Neural progenitor cell (in vitro differentiated cells): ENCODE results near the gene AURKAIP1. TPM values are rescaled to one million over a fixed set of nuclear protein-coding genes. Genes with fewer than 3 reads are reported as not detected.

Source experiments
- DNase-seq: peaks from one replicate; pipeline ENCODE4 v3.0.0-alpha.2; 2016; ENCODE audit warnings: low spot score
- H2AFZ ChIP-seq: fragments of 200-600 bp; sonication (generic); replicated peaks from 2 replicates; pipeline ENCODE4 v1.6.1; 2016; ENCODE audit warnings: antibody characterized with exemption
- H3F3A ChIP-seq: fragments of 200-600 bp; sonication (generic); 2 replicates; pipeline ENCODE4 v1.6.1; 2016; ENCODE audit warnings: antibody characterized with exemption, low read depth
- H3K27ac ChIP-seq: fragments of 200-600 bp; sonication (generic); 2 replicates; pipeline ENCODE4 v1.5.1; 2016; ENCODE audit warnings: mild to moderate bottlenecking
- H3K27me3 ChIP-seq: fragments of 200-600 bp; sonication (generic); 2 replicates; pipeline ENCODE4 v1.6.1; 2016; ENCODE audit warnings: mild to moderate bottlenecking, moderate library complexity
- H3K36me3 ChIP-seq: fragments of 200-600 bp; sonication (generic); 2 replicates; pipeline ENCODE4 v1.5.1; 2016
- H3K4me1 ChIP-seq: fragments of 200-600 bp; sonication (generic); 2 replicates; pipeline ENCODE4 v1.6.1; 2016; ENCODE audit warnings: mixed run types
- H3K4me2 ChIP-seq: fragments of 200-600 bp; sonication (generic); 2 replicates; pipeline ENCODE4 v1.6.1; 2016
- H3K4me3 ChIP-seq: fragments of 200-600 bp; sonication (generic); 2 replicates; pipeline ENCODE4 v1.5.1; 2016
- H3K79me2 ChIP-seq: fragments of 200-600 bp; sonication (generic); 2 replicates; pipeline ENCODE4 v1.6.1; 2016; ENCODE audit warnings: low read depth
- H3K9ac ChIP-seq: fragments of 200-600 bp; sonication (generic); 2 replicates; pipeline ENCODE4 v1.6.1; 2016
- H3K9me3 ChIP-seq: fragments of 200-600 bp; sonication (generic); 2 replicates; pipeline ENCODE4 v1.5.1; 2016; ENCODE audit warnings: low read depth
- H4K20me1 ChIP-seq: fragments of 200-600 bp; sonication (generic); 2 replicates; pipeline ENCODE4 v1.6.1; 2016; ENCODE audit warnings: low read depth
- H3K27ac Mint-ChIP-seq: 3 replicates; pipeline ENCODE4 v1.8.0; 2021; ENCODE audit warnings: mixed read lengths
- H3K27me3 Mint-ChIP-seq: 2 replicates; pipeline ENCODE4 v1.8.0; 2022; ENCODE audit warnings: low read depth, mild to moderate bottlenecking, inconsistent platforms, moderate library complexity, mixed read lengths; ENCODE audit not compliant: insufficient read depth
- H3K36me3 Mint-ChIP-seq: 3 replicates; pipeline ENCODE4 v1.8.0; 2021; ENCODE audit warnings: mixed read lengths
- H3K4me1 Mint-ChIP-seq: 3 replicates; pipeline ENCODE4 v1.8.0; 2021; ENCODE audit warnings: mixed read lengths
- H3K4me3 Mint-ChIP-seq: 3 replicates; pipeline ENCODE4 v1.8.0; 2021; ENCODE audit warnings: mild to moderate bottlenecking, moderate library complexity, mixed read lengths
- H3K9me3 Mint-ChIP-seq: 3 replicates; pipeline ENCODE4 v1.8.0; 2020; ENCODE audit warnings: mixed read lengths
- CTCF ChIP-seq: fragments of 200-600 bp; sonication (generic); IDR thresholded peaks from 2 replicates; pipeline ENCODE4 v1.5.1; 2017; ENCODE audit warnings: antibody characterized with exemption, mild to moderate bottlenecking
- EZH2 ChIP-seq: fragments of 200-600 bp; sonication (generic); IDR thresholded peaks from 2 replicates; pipeline ENCODE4 v1.6.1; 2017; ENCODE audit warnings: antibody characterized with exemption, mild to moderate bottlenecking, moderate library complexity
- EZH2phosphoT487 ChIP-seq: fragments of 200-600 bp; sonication (generic); IDR thresholded peaks from 2 replicates; pipeline ENCODE4 v1.6.1; 2017; ENCODE audit warnings: antibody characterized with exemption
- total RNA-seq: library from RNA; depleted of rRNA; stranded (reverse); fragments of >200 nt; gene quantifications from 2 replicates; pipeline ENCODE4 v1.2.3, GENCODE V29; 2015; ENCODE audit warnings: low replicate concordance

AURKAIP1 gene
- total RNA-seq, 1 donor from 2014 or later = 26.4 TPM

- H3K27me3 ChIP-seq = no peaks in the 10 kb centered on the region
Observed at GRCh38 chr1:1397839-1398523, 23.0 kb upstream of the AURKAIP1 start.

GRCh38 chr1:1395166-1395565 is 20.2 kb upstream of the AURKAIP1 start:
- no peak overlapping the region for H2AFZ ChIP-seq
- H3K27ac ChIP-seq = no peak overlapping the region
- H3K4me1 ChIP-seq = peaks cover 6% of the 10 kb centered on the region
- H3K9me3 ChIP-seq = no peaks in the 10 kb centered on the region
- Mint-ChIP-seq H3K4me1 (peaks cover 8% of the 10 kb centered on the region), H3K4me3 (peak overlapping the region; percentile 3), H3K27ac (no peak overlapping the region), H3K27me3 (peaks cover 6% of the 10 kb centered on the region), H3K9me3 (no peaks in the 10 kb centered on the region), H3K36me3 (peaks cover 39% of the 10 kb centered on the region)
- H3K27me3 ChIP-seq = no peaks in the 10 kb centered on the region
- H3K79me2 ChIP-seq = peaks cover 74% of the 10 kb centered on the region
- peaks cover 31% of the 10 kb centered on the region for H3F3A ChIP-seq
- no peak overlapping the region for H3K4me2 ChIP-seq
- H3K9ac ChIP-seq = no peak overlapping the region
- H4K20me1 ChIP-seq = peaks cover 12% of the 10 kb centered on the region
- H3K4me3 ChIP-seq = no peak overlapping the region
- peaks cover 29% of the 10 kb centered on the region for H3K36me3 ChIP-seq
- TF ChIP-seq CTCF (no peak), EZH2 (no peak), EZH2phosphoT487 (no peak)
- no peak for DNase-seq

More at GRCh38 chr1:1397839-1398523, 23.0 kb upstream of the AURKAIP1 start:
- Histone ChIP-seq H4K20me1 (peaks cover 25% of the 10 kb centered on the region), H3K79me2 (peaks cover 83% of the 10 kb centered on the region), H2AFZ (no peak overlapping the region), H3K9me3 (no peaks in the 10 kb centered on the region), H3K4me2 (peak overlapping the region; percentile 90), H3K36me3 (peaks cover 6% of the 10 kb centered on the region), H3F3A (peaks cover 40% of the 10 kb centered on the region), H3K27ac (no peak overlapping the region), H3K9ac (peak overlapping the region; percentile 99), H3K4me3 (peak overlapping the region; percentile 97), H3K4me1 (peaks cover 11% of the 10 kb centered on the region)
- Mint-ChIP-seq H3K9me3 (no peaks in the 10 kb centered on the region), H3K27me3 (peaks cover 10% of the 10 kb centered on the region), H3K27ac (peak overlapping the region; percentile 74), H3K4me1 (peaks cover 23% of the 10 kb centered on the region), H3K4me3 (peak overlapping the region; percentile 96), H3K36me3 (peaks cover 34% of the 10 kb centered on the region)
- TF ChIP-seq CTCF (no peak), EZH2phosphoT487 (no peak), EZH2 (no peak)
- DNase-seq = no peak

GRCh38 chr1:1394116-1394515 is 19.1 kb upstream of the AURKAIP1 start:
- Mint-ChIP-seq H3K4me3 (no peak overlapping the region), H3K4me1 (peaks cover 5% of the 10 kb centered on the region), H3K36me3 (peaks cover 44% of the 10 kb centered on the region), H3K27me3 (peaks cover 4% of the 10 kb centered on the region), H3K27ac (no peak overlapping the region), H3K9me3 (no peaks in the 10 kb centered on the region)
- Histone ChIP-seq H3K27me3 (no peaks in the 10 kb centered on the region), H3K9me3 (no peaks in the 10 kb centered on the region), H3K9ac (no peak overlapping the region), H3K4me1 (peaks cover 5% of the 10 kb centered on the region), H3K79me2 (peaks cover 66% of the 10 kb centered on the region), H3K27ac (no peak overlapping the region), H2AFZ (no peak overlapping the region), H3K36me3 (peaks cover 34% of the 10 kb centered on the region), H3K4me2 (no peak overlapping the region), H4K20me1 (peaks cover 10% of the 10 kb centered on the region), H3K4me3 (no peak overlapping the region), H3F3A (peaks cover 31% of the 10 kb centered on the region)
- TF ChIP-seq EZH2phosphoT487 (no peak), CTCF (no peak), EZH2 (no peak)
- DNase-seq = no peak
